Fibroblast of villous mesenchyme (primary cell): Measurements from ENCODE around the gene C14orf180. TPM values are rescaled to one million over a fixed set of nuclear protein-coding genes. Genes with fewer than 3 reads are reported as not detected.
A peak's percentile ranks its signal among the peaks of the same experiment; 100 is the strongest.

Source experiments
- DNase-seq: peaks from one replicate; pipeline ENCODE4 v3.0.0-alpha.2; 2010; ENCODE audit warnings: low read depth
- H3K4me3 ChIP-seq: 2 replicates; pipeline ENCODE4 v1.5.1; 2011; ENCODE audit warnings: low read depth, mild to moderate bottlenecking, low read length
- CTCF ChIP-seq: IDR thresholded peaks from 2 replicates; pipeline ENCODE4 v1.5.1; 2012; ENCODE audit warnings: low read depth, mild to moderate bottlenecking, low read length; ENCODE audit not compliant: insufficient read depth
- total RNA-seq: library from RNA; depleted of rRNA; stranded (reverse); fragments of >200 nt; gene quantifications from 2 replicates; pipeline ENCODE4 v1.2.3, GENCODE V29; 2012

Gene C14orf180
- total RNA-seq, 1 donor: not detected

GRCh38 chr14:104595116-104595675, 15.6 kb downstream of the C14orf180 start:
- DNase-seq: no peak
- TF ChIP-seq CTCF: no peak
- no peak overlapping the region for H3K4me3 ChIP-seq

GRCh38 chr14:104595911-104596450, 16.4 kb downstream of the C14orf180 start:
- no peak overlapping the region for H3K4me3 ChIP-seq
- TF ChIP-seq CTCF: no peak
- no peak for DNase-seq

- H3K4me3 ChIP-seq: no peak overlapping the region
- TF ChIP-seq CTCF: no peak
- no peak for DNase-seq
Observed at GRCh38 chr14:104596451-104596918, 16.9 kb downstream of the C14orf180 start.

- DNase-seq: no peak
- TF ChIP-seq CTCF: no peak
- no peak overlapping the region for H3K4me3 ChIP-seq
Observed at GRCh38 chr14:104596927-104597351, 17.4 kb downstream of the C14orf180 start.

- no peak for TF ChIP-seq CTCF
- no peak overlapping the region for H3K4me3 ChIP-seq
- no peak for DNase-seq
Observed at GRCh38 chr14:104597576-104597975, 18.0 kb downstream of the C14orf180 start.

- DNase-seq: peak; percentile 13
Observed at GRCh38 chr14:104598039-104598909, 18.7 kb downstream of the C14orf180 start.

More at GRCh38 chr14:104598039-104598909, 18.7 kb downstream of the C14orf180 start:
- no peak overlapping the region for H3K4me3 ChIP-seq
- no peak for TF ChIP-seq CTCF
